Measurements from ENCODE around the gene PRICKLE2.

PRICKLE2 gene

DNA sequence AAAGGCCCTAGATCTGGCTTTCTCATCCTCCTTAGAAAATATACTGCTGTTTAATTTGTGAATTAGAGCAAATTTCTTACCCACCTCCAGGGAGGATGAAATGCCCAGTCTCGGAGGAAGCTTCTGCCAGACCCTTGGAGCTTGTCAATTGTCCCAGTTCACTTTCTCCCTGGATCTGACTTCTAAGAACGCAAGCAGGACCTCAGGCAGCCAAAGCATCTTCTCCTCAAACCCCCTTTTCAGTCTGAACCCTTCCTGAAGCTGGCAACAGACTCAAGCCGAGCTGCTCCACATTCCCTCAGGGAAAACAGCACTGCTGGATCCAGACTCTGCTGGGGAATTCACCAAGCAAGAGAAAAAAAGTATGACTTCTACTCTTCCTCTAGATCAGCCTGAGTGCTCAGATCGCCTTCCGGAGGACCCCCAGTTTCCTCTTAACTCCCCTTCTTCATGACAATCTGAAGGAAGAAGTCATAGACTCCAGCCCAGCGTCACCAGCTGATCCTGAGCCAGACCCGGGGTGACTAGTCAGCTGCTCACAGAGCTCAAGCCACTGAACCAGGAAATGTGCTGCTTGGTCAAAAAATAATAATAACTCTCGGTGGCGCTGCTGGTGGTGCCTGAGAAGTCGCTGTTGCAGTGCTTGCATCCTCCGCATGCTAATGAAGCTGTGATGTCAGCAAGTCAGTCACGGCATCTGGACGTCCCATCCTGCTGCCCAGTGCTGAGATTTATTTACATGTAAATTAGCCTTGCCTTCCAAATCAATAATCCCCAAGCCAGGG, at the start of gene PRICKLE2:
Gene PRICKLE2, minus strand, starts transcription at position 641 of the 785 bp plus-strand sequence. CDS start 26,539 bp downstream, outside the sequence.
- Histone ChIP-seq H2AFZ (ENCODE audit: low read depth, low read length) (peak within 1 kb of the TSS; percentile 69), H3K4me1 (ENCODE audit: insufficient read depth, low read length) (peaks cover 40% of the 10 kb centered on the region), H3K9me3 (ENCODE audit: low read length) (no peaks in the 10 kb centered on the region), H3K36me3 (ENCODE audit: insufficient read depth, low read length) (no peaks in the 10 kb centered on the region), H3K4me3 (ENCODE audit: low read length) (peak within 1 kb of the TSS; percentile 56), H3K27me3 (ENCODE audit: insufficient read depth, low read length) (no peaks in the 10 kb centered on the region)

DNA sequence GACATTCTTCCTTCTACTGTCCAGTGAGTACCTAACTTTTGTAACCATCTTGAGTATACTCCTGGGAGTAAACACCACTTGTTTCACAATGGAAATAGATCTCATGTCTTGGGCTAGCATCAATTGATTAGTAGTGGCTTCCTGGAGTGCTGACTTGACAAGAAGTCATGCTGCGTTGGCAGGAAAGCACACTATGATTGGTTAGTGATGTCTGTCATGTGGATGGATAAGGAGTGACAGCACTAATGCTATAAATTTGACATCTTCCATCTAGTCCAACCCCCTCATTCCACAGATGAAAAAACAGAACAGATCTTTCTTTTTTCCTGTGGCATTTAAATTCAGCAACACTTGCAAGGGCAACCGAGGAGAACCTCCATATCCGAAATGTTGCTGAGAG, 47.6 kb upstream of the PRICKLE2 start:
- H3K27me3 ChIP-seq (ENCODE audit: insufficient read depth, low read length): no peaks in the 10 kb centered on the region
- H3K4me1 ChIP-seq (ENCODE audit: insufficient read depth, low read length): no peaks in the 10 kb centered on the region
- H2AFZ ChIP-seq (ENCODE audit: low read depth, low read length): no peak overlapping the region
- no peaks in the 10 kb centered on the region for H3K9me3 ChIP-seq (ENCODE audit: low read length)
- H3K4me3 ChIP-seq (ENCODE audit: low read length): no peak overlapping the region
- no peaks in the 10 kb centered on the region for H3K36me3 ChIP-seq (ENCODE audit: insufficient read depth, low read length)

DNA sequence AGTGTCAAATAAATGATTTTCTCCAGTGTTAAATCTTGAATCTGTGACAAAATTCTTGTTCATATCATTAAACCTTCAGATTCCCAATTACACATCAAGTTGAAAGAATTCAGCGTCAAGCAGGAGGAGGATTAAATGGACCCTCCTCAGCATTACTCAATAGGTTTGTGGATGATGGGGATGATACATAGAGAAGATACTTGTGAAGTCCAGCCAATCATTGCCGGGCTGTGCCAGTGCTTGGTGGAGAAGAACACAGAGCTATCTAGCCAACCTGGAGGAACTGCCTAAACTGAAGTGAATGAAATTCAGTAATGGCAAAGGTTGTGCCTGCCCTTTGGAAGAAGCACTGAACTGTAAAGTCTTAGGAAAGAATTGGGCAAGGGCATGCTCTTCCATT, 47.0 kb upstream of the PRICKLE2 start:
- no peaks in the 10 kb centered on the region for H3K27me3 ChIP-seq (ENCODE audit: insufficient read depth, low read length)
- H3K4me3 ChIP-seq (ENCODE audit: low read length): no peak overlapping the region
- H3K4me1 ChIP-seq (ENCODE audit: insufficient read depth, low read length): no peaks in the 10 kb centered on the region
- H3K9me3 ChIP-seq (ENCODE audit: low read length): no peaks in the 10 kb centered on the region
- no peak overlapping the region for H2AFZ ChIP-seq (ENCODE audit: low read depth, low read length)
- H3K36me3 ChIP-seq (ENCODE audit: insufficient read depth, low read length): no peaks in the 10 kb centered on the region

- no peaks in the 10 kb centered on the region for H3K4me1 ChIP-seq (ENCODE audit: insufficient read depth, low read length)
- H3K4me3 ChIP-seq (ENCODE audit: low read length): no peak overlapping the region
- no peak overlapping the region for H2AFZ ChIP-seq (ENCODE audit: low read depth, low read length)
- H3K9me3 ChIP-seq (ENCODE audit: low read length): no peaks in the 10 kb centered on the region
- no peaks in the 10 kb centered on the region for H3K36me3 ChIP-seq (ENCODE audit: insufficient read depth, low read length)
- no peaks in the 10 kb centered on the region for H3K27me3 ChIP-seq (ENCODE audit: insufficient read depth, low read length)
Observed at GRCh38 chr3:64271631-64272030, 46.4 kb upstream of the PRICKLE2 start.

GRCh38 chr3:64270866-64271260, 45.6 kb upstream of the PRICKLE2 start:
- H3K9me3 ChIP-seq (ENCODE audit: low read length): no peaks in the 10 kb centered on the region
- no peak overlapping the region for H3K4me3 ChIP-seq (ENCODE audit: low read length)
- H3K27me3 ChIP-seq (ENCODE audit: insufficient read depth, low read length): no peaks in the 10 kb centered on the region
- H3K4me1 ChIP-seq (ENCODE audit: insufficient read depth, low read length): no peaks in the 10 kb centered on the region
- no peaks in the 10 kb centered on the region for H3K36me3 ChIP-seq (ENCODE audit: insufficient read depth, low read length)
- H2AFZ ChIP-seq (ENCODE audit: low read depth, low read length): no peak overlapping the region

- no peak overlapping the region for H3K4me3 ChIP-seq (ENCODE audit: low read length)
- H2AFZ ChIP-seq (ENCODE audit: low read depth, low read length): no peak overlapping the region
- no peaks in the 10 kb centered on the region for H3K27me3 ChIP-seq (ENCODE audit: insufficient read depth, low read length)
- H3K9me3 ChIP-seq (ENCODE audit: low read length): no peaks in the 10 kb centered on the region
- H3K36me3 ChIP-seq (ENCODE audit: insufficient read depth, low read length): no peaks in the 10 kb centered on the region
- H3K4me1 ChIP-seq (ENCODE audit: insufficient read depth, low read length): no peaks in the 10 kb centered on the region
Observed at GRCh38 chr3:64270142-64270865, 45.0 kb upstream of the PRICKLE2 start.

DNA sequence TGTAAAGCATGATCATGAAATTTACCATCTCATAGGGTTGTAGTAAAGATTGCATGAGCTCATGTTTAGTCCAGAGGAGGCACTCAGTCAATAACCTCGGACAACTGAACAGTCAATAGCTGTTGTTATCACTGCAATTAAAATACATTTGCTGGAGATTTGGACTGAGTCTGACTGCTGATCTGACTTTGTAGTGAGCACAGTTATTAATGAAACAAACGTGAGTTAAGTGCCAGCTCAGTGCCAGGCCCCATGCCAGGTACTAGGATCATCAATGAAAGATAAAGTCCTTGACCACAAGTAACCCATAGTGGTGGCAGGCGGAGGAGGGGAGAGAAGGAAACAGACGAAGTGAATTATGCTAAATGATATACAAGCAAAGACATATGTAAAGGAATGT, 43.7 kb upstream of the PRICKLE2 start:
- H3K4me1 ChIP-seq (ENCODE audit: insufficient read depth, low read length): no peaks in the 10 kb centered on the region
- no peaks in the 10 kb centered on the region for H3K27me3 ChIP-seq (ENCODE audit: insufficient read depth, low read length)
- no peaks in the 10 kb centered on the region for H3K9me3 ChIP-seq (ENCODE audit: low read length)
- H3K36me3 ChIP-seq (ENCODE audit: insufficient read depth, low read length): no peaks in the 10 kb centered on the region
- H2AFZ ChIP-seq (ENCODE audit: low read depth, low read length): no peak overlapping the region
- no peak overlapping the region for H3K4me3 ChIP-seq (ENCODE audit: low read length)

- H3K27me3 ChIP-seq (ENCODE audit: insufficient read depth, low read length): no peaks in the 10 kb centered on the region
- no peak overlapping the region for H3K4me3 ChIP-seq (ENCODE audit: low read length)
- H3K4me1 ChIP-seq (ENCODE audit: insufficient read depth, low read length): no peaks in the 10 kb centered on the region
- no peaks in the 10 kb centered on the region for H3K9me3 ChIP-seq (ENCODE audit: low read length)
- H2AFZ ChIP-seq (ENCODE audit: low read depth, low read length): peak overlapping the region; percentile 4
- H3K36me3 ChIP-seq (ENCODE audit: insufficient read depth, low read length): no peaks in the 10 kb centered on the region
Observed at GRCh38 chr3:64267721-64268604, 42.7 kb upstream of the PRICKLE2 start.

- Histone ChIP-seq H3K4me3 (ENCODE audit: low read length) (no peak overlapping the region), H3K9me3 (ENCODE audit: low read length) (no peaks in the 10 kb centered on the region), H3K27me3 (ENCODE audit: insufficient read depth, low read length) (no peaks in the 10 kb centered on the region), H2AFZ (ENCODE audit: low read depth, low read length) (no peak overlapping the region), H3K36me3 (ENCODE audit: insufficient read depth, low read length) (no peaks in the 10 kb centered on the region), H3K4me1 (ENCODE audit: insufficient read depth, low read length) (no peaks in the 10 kb centered on the region)
Observed at GRCh38 chr3:64266983-64267382, 41.7 kb upstream of the PRICKLE2 start.

GRCh38 chr3:64266065-64266931, 41.0 kb upstream of the PRICKLE2 start:
- no peak overlapping the region for H3K4me3 ChIP-seq (ENCODE audit: low read length)
- no peaks in the 10 kb centered on the region for H3K4me1 ChIP-seq (ENCODE audit: insufficient read depth, low read length)
- H3K36me3 ChIP-seq (ENCODE audit: insufficient read depth, low read length): no peaks in the 10 kb centered on the region
- H3K27me3 ChIP-seq (ENCODE audit: insufficient read depth, low read length): no peaks in the 10 kb centered on the region
- no peak overlapping the region for H2AFZ ChIP-seq (ENCODE audit: low read depth, low read length)
- H3K9me3 ChIP-seq (ENCODE audit: low read length): no peaks in the 10 kb centered on the region

DNA sequence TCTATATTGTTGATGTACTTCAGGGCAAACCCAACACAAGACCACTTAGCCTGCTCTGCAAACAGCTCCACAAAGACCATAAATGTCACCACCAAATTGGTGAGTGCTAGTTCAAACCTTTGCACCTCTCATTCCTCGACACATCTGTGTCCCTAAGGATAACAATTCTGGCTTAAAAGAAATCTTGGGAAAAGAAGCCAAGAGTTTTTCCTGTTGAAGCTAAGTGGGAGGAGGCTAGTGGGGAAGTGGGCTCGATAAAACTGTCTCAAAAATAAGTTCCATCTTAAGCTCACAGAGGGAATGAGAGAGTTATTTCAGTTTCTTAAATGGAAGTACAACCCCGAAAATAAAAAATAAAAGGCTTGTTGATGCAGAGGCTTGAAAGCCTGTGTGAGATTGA, 40.4 kb upstream of the PRICKLE2 start:
- no peaks in the 10 kb centered on the region for H3K4me1 ChIP-seq (ENCODE audit: insufficient read depth, low read length)
- no peaks in the 10 kb centered on the region for H3K27me3 ChIP-seq (ENCODE audit: insufficient read depth, low read length)
- no peaks in the 10 kb centered on the region for H3K36me3 ChIP-seq (ENCODE audit: insufficient read depth, low read length)
- H3K4me3 ChIP-seq (ENCODE audit: low read length): no peak overlapping the region
- H3K9me3 ChIP-seq (ENCODE audit: low read length): no peaks in the 10 kb centered on the region
- H2AFZ ChIP-seq (ENCODE audit: low read depth, low read length): no peak overlapping the region

- no peaks in the 10 kb centered on the region for H3K36me3 ChIP-seq (ENCODE audit: insufficient read depth, low read length)
- no peaks in the 10 kb centered on the region for H3K4me1 ChIP-seq (ENCODE audit: insufficient read depth, low read length)
- H2AFZ ChIP-seq (ENCODE audit: low read depth, low read length): no peak overlapping the region
- no peaks in the 10 kb centered on the region for H3K9me3 ChIP-seq (ENCODE audit: low read length)
- no peak overlapping the region for H3K4me3 ChIP-seq (ENCODE audit: low read length)
- no peaks in the 10 kb centered on the region for H3K27me3 ChIP-seq (ENCODE audit: insufficient read depth, low read length)
Observed at GRCh38 chr3:64264501-64265109, 39.3 kb upstream of the PRICKLE2 start.
